Neutrophil (primary cell): Measurements from ENCODE around the gene DUSP21.
"Not testable (repeated sequence)": the region's sequence is repeated elsewhere in the genome, so short reads cannot be mapped to it uniquely, and the experiment has no call there.

ENCODE experiments used
- H3K27ac ChIP-seq: fragments of 200-600 bp; sonication (generic); 2 replicates; pipeline ENCODE4 v1.5.1; 2016; ENCODE audit warnings: mild to moderate bottlenecking, moderate library complexity
- H3K27me3 ChIP-seq: fragments of 200-600 bp; sonication (generic); 2 replicates; pipeline ENCODE4 v1.6.0; 2016; ENCODE audit warnings: mild to moderate bottlenecking
- H3K36me3 ChIP-seq: fragments of 200-600 bp; sonication (generic); 2 replicates; pipeline ENCODE4 v1.5.1; 2017
- H3K4me1 ChIP-seq, 2 experiments: fragments of 200-600 bp in 1 of 2; sonication (generic) in 1 of 2; 1 replicate in 1 of 2; 2 replicates in 1 of 2; pipeline versions ENCODE4 v1.5.1 to v1.6.1; 2013 to 2016; ENCODE audit warnings: low read depth in 1 of 2, low read length in 1 of 2, mild to moderate bottlenecking in 1 of 2, moderate library complexity in 1 of 2; ENCODE audit not compliant: control insufficient read depth in 1 of 2, insufficient read depth in 1 of 2
- H3K4me3 ChIP-seq, 2 experiments: fragments of 200-600 bp in 1 of 2; sonication (generic) in 1 of 2; 1 replicate in 1 of 2; 2 replicates in 1 of 2; pipeline ENCODE4 v1.5.1; 2013 to 2016; ENCODE audit warnings: low read depth in 1 of 2, low read length in 1 of 2, mild to moderate bottlenecking in 1 of 2, moderate library complexity in 1 of 2
- H3K9me3 ChIP-seq: fragments of 200-600 bp; sonication (generic); 2 replicates; pipeline ENCODE4 v1.5.1; 2016
- TF ChIP-seq, protein P1 (sequence below): fragments of 200-600 bp; sonication (generic); IDR thresholded peaks from 2 replicates; pipeline ENCODE4 v1.5.1; 2016; ENCODE audit warnings: antibody characterized with exemption

Gene DUSP21

DNA sequence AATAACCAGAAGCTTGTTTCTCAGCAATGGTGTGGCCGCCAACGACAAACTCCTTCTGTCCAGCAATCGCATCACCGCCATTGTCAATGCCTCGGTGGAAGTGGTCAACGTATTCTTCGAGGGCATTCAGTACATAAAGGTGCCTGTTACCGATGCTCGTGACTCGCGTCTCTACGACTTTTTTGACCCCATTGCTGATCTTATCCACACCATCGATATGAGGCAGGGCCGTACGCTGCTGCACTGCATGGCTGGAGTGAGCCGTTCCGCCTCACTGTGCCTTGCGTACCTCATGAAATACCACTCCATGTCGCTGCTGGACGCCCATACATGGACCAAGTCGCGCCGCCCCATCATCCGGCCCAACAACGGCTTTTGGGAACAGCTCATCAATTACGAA, 383 bp downstream of the DUSP21 start:
- H3K4me1 ChIP-seq: no peaks in the 10 kb centered on the region
- H3K9me3 ChIP-seq: no peaks in the 10 kb centered on the region

GRCh38 chrX:44850891-44851290, 7.1 kb downstream of the DUSP21 start:
- H3K27ac ChIP-seq, H3K4me1 ChIP-seq, H3K9me3 ChIP-seq, H3K36me3 ChIP-seq, H3K4me3 ChIP-seq, H3K27me3 ChIP-seq: not testable (repeated sequence)

More for the DNA sequence above, 383 bp downstream of the DUSP21 start:
- H3K27ac ChIP-seq: no peak overlapping the region
- H3K36me3 ChIP-seq: no peaks in the 10 kb centered on the region
- H3K27me3 ChIP-seq: no peaks in the 10 kb centered on the region
- H3K4me3 ChIP-seq: no peak overlapping the region
- TF ChIP-seq, protein P1, sequence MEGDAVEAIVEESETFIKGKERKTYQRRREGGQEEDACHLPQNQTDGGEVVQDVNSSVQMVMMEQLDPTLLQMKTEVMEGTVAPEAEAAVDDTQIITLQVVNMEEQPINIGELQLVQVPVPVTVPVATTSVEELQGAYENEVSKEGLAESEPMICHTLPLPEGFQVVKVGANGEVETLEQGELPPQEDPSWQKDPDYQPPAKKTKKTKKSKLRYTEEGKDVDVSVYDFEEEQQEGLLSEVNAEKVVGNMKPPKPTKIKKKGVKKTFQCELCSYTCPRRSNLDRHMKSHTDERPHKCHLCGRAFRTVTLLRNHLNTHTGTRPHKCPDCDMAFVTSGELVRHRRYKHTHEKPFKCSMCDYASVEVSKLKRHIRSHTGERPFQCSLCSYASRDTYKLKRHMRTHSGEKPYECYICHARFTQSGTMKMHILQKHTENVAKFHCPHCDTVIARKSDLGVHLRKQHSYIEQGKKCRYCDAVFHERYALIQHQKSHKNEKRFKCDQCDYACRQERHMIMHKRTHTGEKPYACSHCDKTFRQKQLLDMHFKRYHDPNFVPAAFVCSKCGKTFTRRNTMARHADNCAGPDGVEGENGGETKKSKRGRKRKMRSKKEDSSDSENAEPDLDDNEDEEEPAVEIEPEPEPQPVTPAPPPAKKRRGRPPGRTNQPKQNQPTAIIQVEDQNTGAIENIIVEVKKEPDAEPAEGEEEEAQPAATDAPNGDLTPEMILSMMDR: no peak

DNA sequence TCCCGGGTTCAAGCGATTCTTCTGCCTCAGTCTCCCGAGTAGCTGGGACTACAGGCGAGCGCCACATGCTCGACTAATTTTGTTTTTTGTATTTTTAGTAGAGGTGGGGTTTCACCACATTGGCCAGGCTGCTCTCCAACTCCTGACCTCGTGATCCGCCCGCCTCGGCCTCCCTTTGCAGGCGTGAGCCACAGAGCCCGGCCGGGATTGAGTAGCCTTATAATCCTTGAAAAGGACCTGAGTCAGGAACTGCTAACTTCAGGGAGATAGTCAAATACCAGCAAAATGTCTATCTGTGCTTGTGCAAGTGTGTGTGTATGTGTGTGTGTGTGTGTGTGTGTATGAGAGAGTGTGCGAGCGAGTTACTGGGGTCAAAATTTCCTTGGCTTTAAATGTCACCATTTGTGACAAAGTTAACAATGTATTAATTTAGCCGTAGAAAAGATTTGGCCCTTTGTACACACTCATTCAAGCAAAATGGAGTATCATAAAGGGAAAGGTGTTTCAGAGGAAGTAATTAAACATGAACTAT, 27.4 kb downstream of the DUSP21 start:
- TF ChIP-seq, protein P1: no peak
- no peak overlapping the region for H3K4me3 ChIP-seq
- H3K4me1 ChIP-seq: peaks cover 19 to 31% of the 10 kb centered on the region in 2 experiments
- H3K36me3 ChIP-seq: no peaks in the 10 kb centered on the region
- H3K27me3 ChIP-seq: no peaks in the 10 kb centered on the region
- H3K9me3 ChIP-seq: no peaks in the 10 kb centered on the region
- H3K27ac ChIP-seq: peak overlapping the region; percentile 100

DNA sequence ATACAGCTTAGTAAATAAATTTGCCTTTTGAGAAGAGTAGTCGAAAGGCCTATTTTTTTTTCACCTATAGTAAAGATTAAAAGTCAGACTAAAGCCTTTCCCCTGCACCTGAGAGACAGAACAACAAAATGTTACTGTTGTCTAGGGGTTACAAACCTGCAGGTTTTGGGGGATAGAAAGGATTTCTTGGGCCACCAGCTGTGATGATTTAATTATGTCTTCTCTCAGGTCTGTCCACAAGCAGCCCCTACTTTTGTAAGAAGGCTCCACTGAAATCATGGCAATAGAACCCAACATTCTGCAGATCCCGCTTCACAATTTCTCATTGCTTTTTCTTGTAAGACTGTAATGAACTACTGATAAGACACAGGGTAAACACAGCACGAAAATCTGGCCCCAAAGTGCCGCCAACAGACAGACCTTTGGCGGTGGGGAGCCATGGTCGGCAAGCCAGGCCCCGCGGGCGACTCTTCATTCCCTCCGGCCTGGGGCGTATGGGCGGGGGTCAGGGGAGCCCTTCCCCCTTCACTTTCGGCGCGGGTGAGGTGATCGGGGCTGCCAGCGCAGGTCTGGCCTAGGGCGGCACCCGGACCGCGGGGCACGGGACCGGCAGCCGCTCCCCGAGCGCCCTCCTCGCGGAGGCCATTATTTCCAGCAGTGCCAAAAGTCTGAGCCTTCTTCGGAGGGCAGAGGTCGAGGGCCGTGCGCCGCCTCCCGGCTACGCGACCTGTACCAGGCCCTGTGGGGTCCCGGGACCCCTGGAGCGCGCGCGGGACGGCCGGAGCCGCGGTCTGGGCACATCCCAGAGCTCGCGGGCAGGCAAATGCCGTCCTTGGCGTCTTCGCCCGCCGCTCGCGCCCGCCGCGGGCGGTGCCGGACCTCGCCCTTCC, 28.4 kb downstream of the DUSP21 start:
- no peaks in the 10 kb centered on the region for H3K9me3 ChIP-seq
- H3K36me3 ChIP-seq: no peaks in the 10 kb centered on the region
- peak overlapping the region; percentile 100 for H3K27ac ChIP-seq
- H3K27me3 ChIP-seq: no peaks in the 10 kb centered on the region
- peak overlapping the region; percentile 72 to 99 for H3K4me3 ChIP-seq
- peaks cover 21 to 38% of the 10 kb centered on the region in 2 experiments for H3K4me1 ChIP-seq
- TF ChIP-seq, protein P1: no peak

- TF ChIP-seq, protein P1: no peak
- Histone ChIP-seq H3K9me3 (no peaks in the 10 kb centered on the region), H3K27ac (peak within 1 kb of the TSS; percentile 100), H3K36me3 (no peaks in the 10 kb centered on the region), H3K4me3 (peak within 1 kb of the TSS; percentile 72 to 99), H3K4me1 (peaks cover 21 to 39% of the 10 kb centered on the region in 2 experiments), H3K27me3 (no peaks in the 10 kb centered on the region)
Measured at GRCh38 chrX:44872821-44873414, 29.1 kb downstream of the DUSP21 start, which contains the start of gene KDM6A. Gene KDM6A (plus strand): TSS chrX:44873188. CDS start chrX:44873552, 364 bp downstream.
